RKO (cell line): ENCODE results near the gene CFAP20DC.
"Not testable (repeated sequence)": the region's sequence is repeated elsewhere in the genome, so short reads cannot be mapped to it uniquely, and the experiment has no call there.

Experiments used
- DNase-seq: peaks from one replicate; pipeline ENCODE4 v3.0.0-alpha.2; 2016; ENCODE audit warnings: low spot score

Gene CFAP20DC

GRCh38 chr3:59049671-59050331 lies at the start of gene CFAP20DC:
Gene CFAP20DC (minus strand): TSS chr3:59050025. CDS start chr3:59049631, 394 bp downstream.
- no peak for DNase-seq

- not testable (repeated sequence) for DNase-seq
Observed at GRCh38 chr3:59098516-59098915, 48.7 kb upstream of the CFAP20DC start.

- DNase-seq = no peak
Observed at GRCh38 chr3:59094446-59094845, 44.6 kb upstream of the CFAP20DC start.

GRCh38 chr3:59093521-59093920 lies 43.7 kb upstream of the CFAP20DC start:
- DNase-seq = no peak

- DNase-seq = no peak
Observed at GRCh38 chr3:59088761-59089160, 38.9 kb upstream of the CFAP20DC start.

- no peak for DNase-seq
Observed at GRCh38 chr3:59085976-59086375, 36.2 kb upstream of the CFAP20DC start.

GRCh38 chr3:59084583-59084982 lies 34.8 kb upstream of the CFAP20DC start:
- DNase-seq = no peak

- no peak for DNase-seq
Observed at GRCh38 chr3:59082106-59082505, 32.3 kb upstream of the CFAP20DC start.

GRCh38 chr3:59081071-59081470 lies 31.2 kb upstream of the CFAP20DC start:
- DNase-seq = no peak

GRCh38 chr3:59079962-59080361 lies 30.1 kb upstream of the CFAP20DC start:
- DNase-seq = no peak

GRCh38 chr3:59074764-59075163 lies 24.9 kb upstream of the CFAP20DC start:
- no peak for DNase-seq

- no peak for DNase-seq
Observed at GRCh38 chr3:59072681-59073080, 22.9 kb upstream of the CFAP20DC start.

- peak; percentile 5 for DNase-seq
Observed at GRCh38 chr3:59069838-59070237, 20.0 kb upstream of the CFAP20DC start.

- DNase-seq = no peak
Observed at GRCh38 chr3:59065240-59065639, 15.4 kb upstream of the CFAP20DC start.

- DNase-seq = no peak
Observed at GRCh38 chr3:59064728-59065127, 14.9 kb upstream of the CFAP20DC start.

- no peak for DNase-seq
Observed at GRCh38 chr3:59064276-59064675, 14.5 kb upstream of the CFAP20DC start.

- DNase-seq = no peak
Observed at GRCh38 chr3:59056706-59057105, 6.9 kb upstream of the CFAP20DC start.

- peak; percentile 40 for DNase-seq
Observed at GRCh38 chr3:59052803-59053411, 3.1 kb upstream of the CFAP20DC start.

GRCh38 chr3:59050811-59051414 lies 1.1 kb upstream of the CFAP20DC start:
- not testable (repeated sequence) for DNase-seq

GRCh38 chr3:59046839-59047238 lies 3.0 kb downstream of the CFAP20DC start:
- DNase-seq = no peak

GRCh38 chr3:59043391-59043790 lies 6.4 kb downstream of the CFAP20DC start:
- DNase-seq = no peak

GRCh38 chr3:59040902-59041301 lies 8.9 kb downstream of the CFAP20DC start:
- no peak for DNase-seq

- no peak for DNase-seq
Observed at GRCh38 chr3:59027607-59028006, 22.2 kb downstream of the CFAP20DC start.
